HEK293 (cell line): ENCODE data around the gene NLRP9.

Experiments
- CTCF ChIA-PET: fragments of 350-600 bp; formaldehyde crosslinking; extraction: SDS; loops from one replicate; lab custom pipeline; 2021; ENCODE audit warnings: antibody characterized with exemption; lab: Yijun Ruan, JAX
- POLR2A ChIA-PET: fragments of 300-600 bp; formaldehyde crosslinking; extraction: SDS; loops from one replicate; lab custom pipeline; 2020; ENCODE audit warnings: antibody characterized with exemption, inconsistent platforms; lab: Yijun Ruan, JAX
- H3K27ac ChIP-seq: fragments of 200-500 bp; sonication (Bioruptor generic); 2 replicates; pipeline ENCODE4 v1.5.1; 2014; ENCODE audit warnings: low read depth, low read length, control low read depth, inconsistent platforms; ENCODE audit errors: extremely low read depth
- H3K36me3 ChIP-seq, 2 experiments: fragments of 200-500 bp in 1 of 2; sonication (Bioruptor generic) in 1 of 2; 1 replicate in 1 of 2; 2 replicates in 1 of 2; pipeline ENCODE4 v1.5.1; 2014 to 2017; ENCODE audit warnings: inconsistent platforms in 2 of 2, low read length in 2 of 2; ENCODE audit not compliant: control insufficient read depth in 2 of 2, insufficient read depth in 1 of 2
- H3K4me1 ChIP-seq: fragments of 200-500 bp; sonication (Bioruptor generic); 2 replicates; pipeline ENCODE4 v1.5.1; 2014; ENCODE audit warnings: mild to moderate bottlenecking, low read length, inconsistent platforms; ENCODE audit not compliant: control insufficient read depth, insufficient read depth
- H3K4me3 ChIP-seq: 2 replicates; pipeline ENCODE4 v1.5.1; 2011; ENCODE audit warnings: low read depth, mild to moderate bottlenecking, control low read depth, low read length, moderate library complexity
- H3K9me3 ChIP-seq: fragments of 200-500 bp; sonication (Bioruptor generic); 2 replicates; pipeline ENCODE4 v1.5.1; 2014; ENCODE audit warnings: low read depth, low read length, inconsistent platforms; ENCODE audit not compliant: control insufficient read depth, insufficient read depth
- GFI1B ChIP-seq: fragments of 450-650 bp; formaldehyde crosslinking; IDR thresholded peaks from 2 replicates; pipeline ENCODE4 v1.5.1; 2016; ENCODE audit warnings: missing biosample characterization, missing genetic modification characterization
- OVOL3 ChIP-seq: fragments of 450-650 bp; formaldehyde crosslinking; IDR thresholded peaks from 2 replicates; pipeline ENCODE4 v1.5.1; 2016; ENCODE audit warnings: missing biosample characterization, missing genetic modification characterization
- SP3 ChIP-seq: fragments of 450-650 bp; formaldehyde crosslinking; IDR thresholded peaks from 2 replicates; pipeline ENCODE4 v1.5.1; 2016; ENCODE audit warnings: missing biosample characterization, missing genetic modification characterization
- ZFP69B ChIP-seq: fragments of 450-650 bp; formaldehyde crosslinking; IDR thresholded peaks from 2 replicates; pipeline ENCODE4 v1.5.1; 2016; ENCODE audit warnings: missing biosample characterization, missing genetic modification characterization
- ZNF157 ChIP-seq: fragments of 450-650 bp; formaldehyde crosslinking; IDR thresholded peaks from 2 replicates; pipeline ENCODE4 v1.5.1; 2016; ENCODE audit warnings: missing biosample characterization, missing genetic modification characterization
- ZNF184 ChIP-seq: fragments of 450-650 bp; IDR thresholded peaks from 2 replicates; pipeline ENCODE4 v1.5.1; 2018; ENCODE audit warnings: missing biosample characterization, mild to moderate bottlenecking, missing genetic modification characterization
- ZNF23 ChIP-seq: fragments of 450-650 bp; formaldehyde crosslinking; IDR thresholded peaks from 2 replicates; pipeline ENCODE4 v1.5.1; 2016; ENCODE audit warnings: missing biosample characterization, missing genetic modification characterization, borderline replicate concordance
- ZNF266 ChIP-seq: fragments of 450-650 bp; formaldehyde crosslinking; IDR thresholded peaks from 2 replicates; pipeline ENCODE4 v1.5.1; 2016; ENCODE audit warnings: missing biosample characterization, missing genetic modification characterization, low read depth
- ZNF335 ChIP-seq: fragments of 450-650 bp; formaldehyde crosslinking; conservative IDR thresholded peaks from 2 replicates; pipeline ENCODE4 v1.5.1; 2016; ENCODE audit warnings: missing biosample characterization, missing genetic modification characterization
- ZNF433 ChIP-seq: fragments of 450-650 bp; formaldehyde crosslinking; IDR thresholded peaks from 2 replicates; pipeline ENCODE4 v1.5.1; 2016; ENCODE audit warnings: missing biosample characterization, missing genetic modification characterization, low read depth
- ZNF514 ChIP-seq: fragments of 450-650 bp; formaldehyde crosslinking; IDR thresholded peaks from 2 replicates; pipeline ENCODE4 v1.5.1; 2016; ENCODE audit warnings: missing biosample characterization, missing genetic modification characterization
- ZNF560 ChIP-seq: fragments of 450-650 bp; formaldehyde crosslinking; IDR thresholded peaks from 2 replicates; pipeline ENCODE4 v1.5.1; 2017; ENCODE audit warnings: missing biosample characterization, missing genetic modification characterization, borderline replicate concordance
- ZNF639 ChIP-seq: fragments of 450-650 bp; formaldehyde crosslinking; IDR thresholded peaks from 2 replicates; pipeline ENCODE4 v1.5.1; 2016; ENCODE audit warnings: missing biosample characterization, missing genetic modification characterization
- ZNF692 ChIP-seq: fragments of 450-650 bp; formaldehyde crosslinking; IDR thresholded peaks from 2 replicates; pipeline ENCODE4 v1.5.1; 2016; ENCODE audit warnings: missing biosample characterization, missing genetic modification characterization
- ZNF704 ChIP-seq: fragments of 450-650 bp; formaldehyde crosslinking; IDR thresholded peaks from 2 replicates; pipeline ENCODE4 v1.5.1; 2016; ENCODE audit warnings: missing biosample characterization, missing genetic modification characterization
- ZNF843 ChIP-seq: fragments of 450-650 bp; formaldehyde crosslinking; IDR thresholded peaks from 2 replicates; pipeline ENCODE4 v1.5.1; 2016; ENCODE audit warnings: missing biosample characterization, missing genetic modification characterization
- TF ChIP-seq, protein P1 (sequence below): fragments of 450-650 bp; formaldehyde crosslinking; IDR thresholded peaks from 2 replicates; pipeline ENCODE4 v1.5.1; 2016; ENCODE audit warnings: missing biosample characterization, missing genetic modification characterization
- TF ChIP-seq, protein P2 (sequence below): fragments of 450-650 bp; formaldehyde crosslinking; IDR thresholded peaks from 2 replicates; pipeline ENCODE4 v1.5.1; 2016; ENCODE audit warnings: missing biosample characterization, missing genetic modification characterization

Gene NLRP9

GRCh38 chr19:55702131-55702627 is 36.0 kb downstream of the NLRP9 start (continued):
- TF ChIP-seq, protein P1, sequence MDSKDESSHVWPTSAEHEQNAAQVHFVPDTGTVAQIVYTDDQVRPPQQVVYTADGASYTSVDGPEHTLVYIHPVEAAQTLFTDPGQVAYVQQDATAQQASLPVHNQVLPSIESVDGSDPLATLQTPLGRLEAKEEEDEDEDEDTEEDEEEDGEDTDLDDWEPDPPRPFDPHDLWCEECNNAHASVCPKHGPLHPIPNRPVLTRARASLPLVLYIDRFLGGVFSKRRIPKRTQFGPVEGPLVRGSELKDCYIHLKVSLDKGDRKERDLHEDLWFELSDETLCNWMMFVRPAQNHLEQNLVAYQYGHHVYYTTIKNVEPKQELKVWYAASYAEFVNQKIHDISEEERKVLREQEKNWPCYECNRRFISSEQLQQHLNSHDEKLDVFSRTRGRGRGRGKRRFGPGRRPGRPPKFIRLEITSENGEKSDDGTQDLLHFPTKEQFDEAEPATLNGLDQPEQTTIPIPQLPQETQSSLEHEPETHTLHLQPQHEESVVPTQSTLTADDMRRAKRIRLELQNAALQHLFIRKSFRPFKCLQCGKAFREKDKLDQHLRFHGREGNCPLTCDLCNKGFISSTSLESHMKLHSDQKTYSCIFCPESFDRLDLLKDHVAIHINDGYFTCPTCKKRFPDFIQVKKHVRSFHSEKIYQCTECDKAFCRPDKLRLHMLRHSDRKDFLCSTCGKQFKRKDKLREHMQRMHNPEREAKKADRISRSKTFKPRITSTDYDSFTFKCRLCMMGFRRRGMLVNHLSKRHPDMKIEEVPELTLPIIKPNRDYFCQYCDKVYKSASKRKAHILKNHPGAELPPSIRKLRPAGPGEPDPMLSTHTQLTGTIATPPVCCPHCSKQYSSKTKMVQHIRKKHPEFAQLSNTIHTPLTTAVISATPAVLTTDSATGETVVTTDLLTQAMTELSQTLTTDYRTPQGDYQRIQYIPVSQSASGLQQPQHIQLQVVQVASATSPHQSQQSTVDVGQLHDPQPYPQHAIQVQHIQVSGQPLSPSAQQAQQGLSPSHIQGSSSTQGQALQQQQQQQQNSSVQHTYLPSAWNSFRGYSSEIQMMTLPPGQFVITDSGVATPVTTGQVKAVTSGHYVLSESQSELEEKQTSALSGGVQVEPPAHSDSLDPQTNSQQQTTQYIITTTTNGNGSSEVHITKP, result no peak
- no peak for TF ChIP-seq ZNF639 (tag by site-specific recombination)
- TF ChIP-seq ZNF704 (tag by site-specific recombination), result no peak
- TF ChIP-seq ZFP69B (tag by site-specific recombination), result no peak
- TF ChIP-seq SP3 (tag by site-specific recombination), result no peak
- TF ChIP-seq, protein P2, sequence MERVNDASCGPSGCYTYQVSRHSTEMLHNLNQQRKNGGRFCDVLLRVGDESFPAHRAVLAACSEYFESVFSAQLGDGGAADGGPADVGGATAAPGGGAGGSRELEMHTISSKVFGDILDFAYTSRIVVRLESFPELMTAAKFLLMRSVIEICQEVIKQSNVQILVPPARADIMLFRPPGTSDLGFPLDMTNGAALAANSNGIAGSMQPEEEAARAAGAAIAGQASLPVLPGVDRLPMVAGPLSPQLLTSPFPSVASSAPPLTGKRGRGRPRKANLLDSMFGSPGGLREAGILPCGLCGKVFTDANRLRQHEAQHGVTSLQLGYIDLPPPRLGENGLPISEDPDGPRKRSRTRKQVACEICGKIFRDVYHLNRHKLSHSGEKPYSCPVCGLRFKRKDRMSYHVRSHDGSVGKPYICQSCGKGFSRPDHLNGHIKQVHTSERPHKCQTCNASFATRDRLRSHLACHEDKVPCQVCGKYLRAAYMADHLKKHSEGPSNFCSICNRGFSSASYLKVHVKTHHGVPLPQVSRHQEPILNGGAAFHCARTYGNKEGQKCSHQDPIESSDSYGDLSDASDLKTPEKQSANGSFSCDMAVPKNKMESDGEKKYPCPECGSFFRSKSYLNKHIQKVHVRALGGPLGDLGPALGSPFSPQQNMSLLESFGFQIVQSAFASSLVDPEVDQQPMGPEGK (tag by site-specific recombination), result no peak

DNA sequence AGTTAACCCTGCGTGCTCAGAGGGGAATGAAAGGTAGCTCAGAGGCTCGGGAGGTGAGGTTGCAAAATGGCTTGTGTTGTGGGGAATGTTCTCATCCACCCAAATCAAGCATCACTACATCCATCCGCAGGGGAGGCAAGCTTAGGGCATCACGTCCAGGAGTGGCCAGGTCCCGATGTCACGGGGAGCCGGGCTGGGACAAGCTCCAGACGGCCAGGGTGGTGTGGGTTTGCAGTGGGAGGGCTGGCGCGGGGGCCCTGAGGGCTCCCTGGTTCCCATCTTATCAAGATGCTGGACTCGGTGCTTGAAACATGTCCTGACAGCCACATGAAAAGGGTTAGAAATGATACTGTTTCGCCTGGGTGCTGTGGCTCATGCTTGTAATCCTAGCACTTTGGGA is 37.4 kb downstream of the NLRP9 start:
- TF ChIP-seq ZNF843 (tag by site-specific recombination) (no peak), ZNF692 (tag by site-specific recombination) (no peak), ZNF560 (no peak), OVOL3 (tag by site-specific recombination) (no peak), ZNF335 (tag by site-specific recombination) (no peak), ZNF514 (tag by site-specific recombination) (no peak), ZNF184 (tag by site-specific recombination) (no peak), ZNF23 (tag by site-specific recombination) (no peak), GFI1B (tag by site-specific recombination) (no peak), ZNF433 (tag by site-specific recombination) (no peak), ZNF157 (tag by site-specific recombination) (no peak), ZNF266 (tag by site-specific recombination) (no peak)
- POLR2A ChIA-PET, result interaction anchor here (1.2 kb wide), 1 partner anchor 30 kb away, joined by 3 read pairs; no protein-coding TSS in a partner anchor
- H3K27ac ChIP-seq, result no peak overlapping the region
- CTCF ChIA-PET, result interaction anchor here (0.7 kb wide), 1 partner anchor 130 kb away, joined by 3 read pairs; no protein-coding TSS in a partner anchor
- no peaks in the 10 kb centered on the region for H3K9me3 ChIP-seq
- peaks cover 12 to 57% of the 10 kb centered on the region in 2 experiments for H3K36me3 ChIP-seq
- H3K4me3 ChIP-seq, result no peak overlapping the region
- H3K4me1 ChIP-seq, result no peaks in the 10 kb centered on the region
